ENCODE data around the gene OLIG2.

DNA sequence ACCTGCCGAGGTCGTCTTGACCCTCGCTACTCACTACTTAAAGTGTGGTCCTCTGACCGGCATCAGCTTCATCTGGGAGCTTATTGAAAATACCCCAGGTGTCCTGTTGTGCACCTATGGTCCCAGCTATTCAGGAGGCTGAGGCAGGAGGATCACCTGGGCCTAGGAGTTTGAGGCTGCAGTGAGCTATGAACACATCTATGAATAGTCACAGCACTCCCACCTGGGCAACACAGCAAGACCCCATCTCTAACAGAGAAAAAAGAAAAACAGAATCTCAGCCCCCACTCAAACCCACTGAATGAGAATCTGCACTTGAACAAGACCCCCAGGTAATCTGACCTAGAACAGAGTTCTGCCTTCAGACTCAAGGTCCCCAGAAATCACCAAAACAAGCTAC is 35.5 kb downstream of the OLIG2 start:
- no peak for TF ChIP-seq NFKBIZ (CRISPR knock-in tag; IDR thresholded peaks at IDR 0.05)
- TF ChIP-seq FOXM1 (CRISPR knock-in tag; IDR thresholded peaks at IDR 0.05): no peak
- TF ChIP-seq POLR2A (IDR thresholded peaks at IDR 0.05; ENCODE audit: insufficient read depth in 1 of 2, low read depth in 2 of 2, low read length in 2 of 2): no peak
- TF ChIP-seq SP4 (CRISPR knock-in tag; IDR thresholded peaks at IDR 0.05): no peak
- TF ChIP-seq PHF20 (CRISPR knock-in tag; IDR thresholded peaks at IDR 0.05): no peak
- TF ChIP-seq ZSCAN21 (CRISPR knock-in tag; IDR thresholded peaks at IDR 0.05; ENCODE audit: borderline replicate concordance): no peak
- TF ChIP-seq ZNF143 (CRISPR knock-in tag; IDR thresholded peaks at IDR 0.05): no peak
- TF ChIP-seq, protein P1, sequence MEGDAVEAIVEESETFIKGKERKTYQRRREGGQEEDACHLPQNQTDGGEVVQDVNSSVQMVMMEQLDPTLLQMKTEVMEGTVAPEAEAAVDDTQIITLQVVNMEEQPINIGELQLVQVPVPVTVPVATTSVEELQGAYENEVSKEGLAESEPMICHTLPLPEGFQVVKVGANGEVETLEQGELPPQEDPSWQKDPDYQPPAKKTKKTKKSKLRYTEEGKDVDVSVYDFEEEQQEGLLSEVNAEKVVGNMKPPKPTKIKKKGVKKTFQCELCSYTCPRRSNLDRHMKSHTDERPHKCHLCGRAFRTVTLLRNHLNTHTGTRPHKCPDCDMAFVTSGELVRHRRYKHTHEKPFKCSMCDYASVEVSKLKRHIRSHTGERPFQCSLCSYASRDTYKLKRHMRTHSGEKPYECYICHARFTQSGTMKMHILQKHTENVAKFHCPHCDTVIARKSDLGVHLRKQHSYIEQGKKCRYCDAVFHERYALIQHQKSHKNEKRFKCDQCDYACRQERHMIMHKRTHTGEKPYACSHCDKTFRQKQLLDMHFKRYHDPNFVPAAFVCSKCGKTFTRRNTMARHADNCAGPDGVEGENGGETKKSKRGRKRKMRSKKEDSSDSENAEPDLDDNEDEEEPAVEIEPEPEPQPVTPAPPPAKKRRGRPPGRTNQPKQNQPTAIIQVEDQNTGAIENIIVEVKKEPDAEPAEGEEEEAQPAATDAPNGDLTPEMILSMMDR (CRISPR knock-in tag; IDR thresholded peaks at IDR 0.05): no peak
- TF ChIP-seq E2F1 (CRISPR knock-in tag; IDR thresholded peaks at IDR 0.05): no peak
- TF ChIP-seq ZSCAN12 (CRISPR knock-in tag; IDR thresholded peaks at IDR 0.05): no peak
- no peak for TF ChIP-seq CREB1 (IDR thresholded peaks at IDR 0.05)
- TF ChIP-seq CREB1 (CRISPR knock-in tag; IDR thresholded peaks at IDR 0.05): no peak
- no peak for TF ChIP-seq ZKSCAN8 (CRISPR knock-in tag; IDR thresholded peaks at IDR 0.05; ENCODE audit: borderline replicate concordance)

Measured in HepG2 (cell line).